WTC11 (cell line): Measurements from ENCODE around the gene SPNS2. TPM values are rescaled to one million over a fixed set of nuclear protein-coding genes. Genes with fewer than 3 reads are reported as not detected.

Source experiments
- CREM ChIP-seq: sonication (generic); formaldehyde crosslinking; IDR thresholded peaks from 2 replicates; pipeline ENCODE4 v1.8.1; 2022; ENCODE audit warnings: mild to moderate bottlenecking, missing genetic modification reagents, moderate library complexity
- E2F4 ChIP-seq: sonication (generic); formaldehyde crosslinking; IDR thresholded peaks from 2 replicates; pipeline ENCODE4 v1.8.1; 2022; ENCODE audit warnings: low read depth, mild to moderate bottlenecking, moderate library complexity, missing genetic modification reagents, borderline replicate concordance
- GABPB1 ChIP-seq: sonication (generic); formaldehyde crosslinking; IDR thresholded peaks from 2 replicates; pipeline ENCODE4 v1.8.1; 2023; ENCODE audit warnings: mild to moderate bottlenecking, missing genetic modification reagents
- GRHL2 ChIP-seq: fragments of 250-450 bp; sonication (Bioruptor Pico); IDR thresholded peaks from 2 replicates; pipeline ENCODE4 v1.8.0; 2022; ENCODE audit warnings: mild to moderate bottlenecking, moderate library complexity; ENCODE audit not compliant: insufficient replicate concordance, severe bottlenecking
- IRF2 ChIP-seq: sonication (generic); formaldehyde crosslinking; IDR thresholded peaks from 2 replicates; pipeline ENCODE4 v1.8.0; 2022; ENCODE audit warnings: low read depth, missing genetic modification reagents, borderline replicate concordance
- JUN ChIP-seq: sonication (generic); formaldehyde crosslinking; IDR thresholded peaks from 2 replicates; pipeline ENCODE4 v1.8.0; 2023; ENCODE audit warnings: mild to moderate bottlenecking, missing genetic modification reagents
- NR1H2 ChIP-seq: sonication (generic); formaldehyde crosslinking; IDR thresholded peaks from 2 replicates; pipeline ENCODE4 v1.9.0; 2021; ENCODE audit warnings: mild to moderate bottlenecking, moderate library complexity, missing genetic modification reagents
- OVOL2 ChIP-seq: fragments of 250-450 bp; sonication (Bioruptor Pico); IDR thresholded peaks from 2 replicates; pipeline ENCODE4 v1.9.0; 2021; ENCODE audit warnings: mild to moderate bottlenecking, borderline replicate concordance
- PRRX2 ChIP-seq: fragments of 250-450 bp; sonication (Bioruptor Pico); IDR thresholded peaks from 2 replicates; pipeline ENCODE4 v1.8.0; 2021; ENCODE audit warnings: mild to moderate bottlenecking
- SMAD3 ChIP-seq: sonication (generic); formaldehyde crosslinking; IDR thresholded peaks from 2 replicates; pipeline ENCODE4 v1.8.0; 2022; ENCODE audit warnings: missing genetic modification reagents, mild to moderate bottlenecking, borderline replicate concordance
- SOX15 ChIP-seq: fragments of 250-450 bp; sonication (Bioruptor Pico); IDR thresholded peaks from 2 replicates; pipeline ENCODE4 v1.9.0; 2021; ENCODE audit warnings: mild to moderate bottlenecking
- TEAD1 ChIP-seq: sonication (generic); formaldehyde crosslinking; IDR thresholded peaks from 2 replicates; pipeline ENCODE4 v1.8.0; 2022; ENCODE audit warnings: mild to moderate bottlenecking, missing genetic modification reagents
- ZNF263 ChIP-seq: sonication (generic); formaldehyde crosslinking; IDR thresholded peaks from 2 replicates; pipeline ENCODE4 v1.8.1; 2022; ENCODE audit warnings: low read depth, mild to moderate bottlenecking, moderate library complexity, missing genetic modification reagents
- ZNF423 ChIP-seq: fragments of 250-450 bp; sonication (Bioruptor Pico); IDR thresholded peaks from 2 replicates; pipeline ENCODE4 v2.1.2; 2022; ENCODE audit warnings: mild to moderate bottlenecking, moderate library complexity
- ZNF671 ChIP-seq: fragments of 250-450 bp; sonication (Bioruptor Pico); IDR thresholded peaks from 2 replicates; pipeline ENCODE4 v1.8.0; 2021; ENCODE audit warnings: mild to moderate bottlenecking
- total RNA-seq: library from RNA; stranded (reverse); gene quantifications from 3 replicates; pipeline ENCODE4 v1.2.3, GENCODE V29; 2021
- TF ChIP-seq, protein P1 (sequence below): sonication (generic); formaldehyde crosslinking; IDR thresholded peaks from 2 replicates; pipeline ENCODE4 v1.8.1; 2022; ENCODE audit warnings: missing genetic modification reagents, borderline replicate concordance
- TF ChIP-seq, protein P2 (sequence below): sonication (generic); formaldehyde crosslinking; IDR thresholded peaks from 2 replicates; pipeline ENCODE4 v1.8.0; 2022; ENCODE audit warnings: mild to moderate bottlenecking, missing genetic modification reagents
- TF ChIP-seq, protein P3 (sequence below): sonication (generic); formaldehyde crosslinking; IDR thresholded peaks from 2 replicates; pipeline ENCODE4 v1.8.1; 2022; ENCODE audit warnings: mild to moderate bottlenecking, missing genetic modification reagents, moderate library complexity, borderline replicate concordance
- TF ChIP-seq, protein P4 (sequence below): sonication (generic); formaldehyde crosslinking; IDR thresholded peaks from 2 replicates; pipeline ENCODE4 v1.8.1; 2023; ENCODE audit warnings: mild to moderate bottlenecking, missing genetic modification reagents
- TF ChIP-seq, protein P5 (sequence below): sonication (generic); formaldehyde crosslinking; IDR thresholded peaks from 2 replicates; pipeline ENCODE4 v1.8.0; 2023; ENCODE audit warnings: missing genetic modification reagents
- TF ChIP-seq, protein P6 (sequence below): fragments of 250-450 bp; sonication (Bioruptor Pico); IDR thresholded peaks from 2 replicates; pipeline ENCODE4 v1.9.0; 2021; ENCODE audit warnings: moderate library complexity, mild to moderate bottlenecking, inconsistent platforms, borderline replicate concordance
- TF ChIP-seq, protein P7 (sequence below): sonication (generic); formaldehyde crosslinking; IDR thresholded peaks from 2 replicates; pipeline ENCODE4 v1.8.0; 2022; ENCODE audit warnings: mild to moderate bottlenecking, missing genetic modification reagents

Gene SPNS2
- total RNA-seq, 1 experiment from 2014 or later = 0.87 TPM

- TF ChIP-seq, protein P1, sequence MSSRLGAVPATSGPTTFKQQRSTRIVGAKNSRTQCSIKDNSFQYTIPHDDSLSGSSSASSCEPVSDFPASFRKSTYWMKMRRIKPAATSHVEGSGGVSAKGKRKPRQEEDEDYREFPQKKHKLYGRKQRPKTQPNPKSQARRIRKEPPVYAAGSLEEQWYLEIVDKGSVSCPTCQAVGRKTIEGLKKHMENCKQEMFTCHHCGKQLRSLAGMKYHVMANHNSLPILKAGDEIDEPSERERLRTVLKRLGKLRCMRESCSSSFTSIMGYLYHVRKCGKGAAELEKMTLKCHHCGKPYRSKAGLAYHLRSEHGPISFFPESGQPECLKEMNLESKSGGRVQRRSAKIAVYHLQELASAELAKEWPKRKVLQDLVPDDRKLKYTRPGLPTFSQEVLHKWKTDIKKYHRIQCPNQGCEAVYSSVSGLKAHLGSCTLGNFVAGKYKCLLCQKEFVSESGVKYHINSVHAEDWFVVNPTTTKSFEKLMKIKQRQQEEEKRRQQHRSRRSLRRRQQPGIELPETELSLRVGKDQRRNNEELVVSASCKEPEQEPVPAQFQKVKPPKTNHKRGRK = no peak
- TF ChIP-seq OVOL2 = no peak
- TF ChIP-seq PRRX2 (CRISPR knock-in tag) = no peak
- peak; percentile 83 for TF ChIP-seq GABPB1 (CRISPR knock-in tag)
- no peak for TF ChIP-seq GRHL2 (CRISPR knock-in tag)
- TF ChIP-seq, protein P2, sequence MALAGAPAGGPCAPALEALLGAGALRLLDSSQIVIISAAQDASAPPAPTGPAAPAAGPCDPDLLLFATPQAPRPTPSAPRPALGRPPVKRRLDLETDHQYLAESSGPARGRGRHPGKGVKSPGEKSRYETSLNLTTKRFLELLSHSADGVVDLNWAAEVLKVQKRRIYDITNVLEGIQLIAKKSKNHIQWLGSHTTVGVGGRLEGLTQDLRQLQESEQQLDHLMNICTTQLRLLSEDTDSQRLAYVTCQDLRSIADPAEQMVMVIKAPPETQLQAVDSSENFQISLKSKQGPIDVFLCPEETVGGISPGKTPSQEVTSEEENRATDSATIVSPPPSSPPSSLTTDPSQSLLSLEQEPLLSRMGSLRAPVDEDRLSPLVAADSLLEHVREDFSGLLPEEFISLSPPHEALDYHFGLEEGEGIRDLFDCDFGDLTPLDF (CRISPR knock-in tag) = no peak
- TF ChIP-seq, protein P3, sequence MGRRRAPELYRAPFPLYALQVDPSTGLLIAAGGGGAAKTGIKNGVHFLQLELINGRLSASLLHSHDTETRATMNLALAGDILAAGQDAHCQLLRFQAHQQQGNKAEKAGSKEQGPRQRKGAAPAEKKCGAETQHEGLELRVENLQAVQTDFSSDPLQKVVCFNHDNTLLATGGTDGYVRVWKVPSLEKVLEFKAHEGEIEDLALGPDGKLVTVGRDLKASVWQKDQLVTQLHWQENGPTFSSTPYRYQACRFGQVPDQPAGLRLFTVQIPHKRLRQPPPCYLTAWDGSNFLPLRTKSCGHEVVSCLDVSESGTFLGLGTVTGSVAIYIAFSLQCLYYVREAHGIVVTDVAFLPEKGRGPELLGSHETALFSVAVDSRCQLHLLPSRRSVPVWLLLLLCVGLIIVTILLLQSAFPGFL (CRISPR knock-in tag) = no peak
- no peak for TF ChIP-seq E2F4 (CRISPR knock-in tag)
- no peak for TF ChIP-seq NR1H2
- TF ChIP-seq CREM (CRISPR knock-in tag) = peak; percentile 41
- TF ChIP-seq SOX15 (CRISPR knock-in tag) = no peak
- no peak for TF ChIP-seq ZNF263 (CRISPR knock-in tag)
- no peak for TF ChIP-seq ZNF423
- TF ChIP-seq, protein P4, sequence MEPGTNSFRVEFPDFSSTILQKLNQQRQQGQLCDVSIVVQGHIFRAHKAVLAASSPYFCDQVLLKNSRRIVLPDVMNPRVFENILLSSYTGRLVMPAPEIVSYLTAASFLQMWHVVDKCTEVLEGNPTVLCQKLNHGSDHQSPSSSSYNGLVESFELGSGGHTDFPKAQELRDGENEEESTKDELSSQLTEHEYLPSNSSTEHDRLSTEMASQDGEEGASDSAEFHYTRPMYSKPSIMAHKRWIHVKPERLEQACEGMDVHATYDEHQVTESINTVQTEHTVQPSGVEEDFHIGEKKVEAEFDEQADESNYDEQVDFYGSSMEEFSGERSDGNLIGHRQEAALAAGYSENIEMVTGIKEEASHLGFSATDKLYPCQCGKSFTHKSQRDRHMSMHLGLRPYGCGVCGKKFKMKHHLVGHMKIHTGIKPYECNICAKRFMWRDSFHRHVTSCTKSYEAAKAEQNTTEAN (CRISPR knock-in tag) = no peak
- TF ChIP-seq ZNF671 (CRISPR knock-in tag) = no peak
- TF ChIP-seq, protein P5, sequence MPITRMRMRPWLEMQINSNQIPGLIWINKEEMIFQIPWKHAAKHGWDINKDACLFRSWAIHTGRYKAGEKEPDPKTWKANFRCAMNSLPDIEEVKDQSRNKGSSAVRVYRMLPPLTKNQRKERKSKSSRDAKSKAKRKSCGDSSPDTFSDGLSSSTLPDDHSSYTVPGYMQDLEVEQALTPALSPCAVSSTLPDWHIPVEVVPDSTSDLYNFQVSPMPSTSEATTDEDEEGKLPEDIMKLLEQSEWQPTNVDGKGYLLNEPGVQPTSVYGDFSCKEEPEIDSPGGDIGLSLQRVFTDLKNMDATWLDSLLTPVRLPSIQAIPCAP (CRISPR knock-in tag) = peak; percentile 89
- TF ChIP-seq, protein P6, sequence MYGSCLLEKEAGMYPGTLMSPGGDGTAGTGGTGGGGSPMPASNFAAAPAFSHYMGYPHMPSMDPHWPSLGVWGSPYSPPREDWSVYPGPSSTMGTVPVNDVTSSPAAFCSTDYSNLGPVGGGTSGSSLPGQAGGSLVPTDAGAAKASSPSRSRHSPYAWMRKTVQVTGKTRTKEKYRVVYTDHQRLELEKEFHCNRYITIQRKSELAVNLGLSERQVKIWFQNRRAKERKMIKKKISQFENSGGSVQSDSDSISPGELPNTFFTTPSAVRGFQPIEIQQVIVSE (CRISPR knock-in tag) = no peak
- TF ChIP-seq, protein P7, sequence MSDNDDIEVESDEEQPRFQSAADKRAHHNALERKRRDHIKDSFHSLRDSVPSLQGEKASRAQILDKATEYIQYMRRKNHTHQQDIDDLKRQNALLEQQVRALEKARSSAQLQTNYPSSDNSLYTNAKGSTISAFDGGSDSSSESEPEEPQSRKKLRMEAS = peak; percentile 98
- TF ChIP-seq TEAD1 (CRISPR knock-in tag) = 0 out of 2 replicates have a peak, but pooled peaks have one; percentile 74
- no peak; the same call in 1 of the 2 replicates for TF ChIP-seq JUN (CRISPR knock-in tag)
- TF ChIP-seq IRF2 = no peak
- 0 out of 2 replicates have a peak, but pooled peaks have one; percentile 15 for TF ChIP-seq SMAD3 (CRISPR knock-in tag)
These were observed 56.5 kb downstream of the SPNS2 start, which contains the start of gene MYBBP1A (continued) for GRCh38 chr17:4554997-4555799.
